Prostate gland (tissue), 2 donors: ENCODE data around the gene EPB41L2.

Experiments
- CTCF ChIP-seq, 4 experiments: fragments of 200-600 bp in 2 of 4; fragments of 450-650 bp in 2 of 4; sonication (generic) in 2 of 4; IDR thresholded peaks; 1 replicate in 3 of 4; 2 replicates in 1 of 4; pipeline ENCODE4 v1.5.1; 2016 to 2019; ENCODE audit warnings: antibody characterized with exemption in 4 of 4, mild to moderate bottlenecking in 2 of 4, moderate library complexity in 2 of 4
- POLR2A ChIP-seq: fragments of 450-650 bp; IDR thresholded peaks from one replicate; pipeline ENCODE4 v1.6.1; 2016; ENCODE audit warnings: antibody characterized with exemption, mild to moderate bottlenecking
- POLR2AphosphoS5 ChIP-seq: sonication (generic); formaldehyde crosslinking; IDR thresholded peaks from one replicate; pipeline ENCODE4 v1.6.1; 2017; ENCODE audit warnings: antibody characterized with exemption

- no peak for TF ChIP-seq POLR2A
- no peak for TF ChIP-seq CTCF (IDR thresholded peaks at IDR 0.05)
- TF ChIP-seq POLR2AphosphoS5: no peak
Measured at GRCh38 chr6:130888246-130888645, 174.8 kb downstream of the EPB41L2 start.
